CD4-positive, alpha-beta T cell (primary cell): ENCODE results near the gene IQCF6. TPM values are rescaled to one million over a fixed set of nuclear protein-coding genes. Genes with fewer than 3 reads are reported as not detected.
"Not testable (repeated sequence)": the region's sequence is repeated elsewhere in the genome, so short reads cannot be mapped to it uniquely, and the experiment has no call there.

Experiments
- ATAC-seq: fragments of 200-7000 bp; cut with Tn5 transposase; one replicate; pipeline ENCODE4 v1.10.0; 2022; ENCODE audit warnings: mild to moderate bottlenecking; ENCODE audit not compliant: poor library complexity
- CTCF ChIA-PET: fragments of 350-600 bp; sonication (Branson Sonifier 250); formaldehyde crosslinking; loops from one replicate; lab custom pipeline; 2021; ENCODE audit warnings: antibody characterized with exemption, inconsistent platforms; lab: Charles Lee
- POLR2A ChIA-PET: fragments of 350-600 bp; sonication (Branson Sonifier 250); formaldehyde crosslinking; loops from one replicate; lab custom pipeline; 2021; ENCODE audit warnings: antibody characterized with exemption, inconsistent platforms; lab: Charles Lee
- DNase-seq, 14 experiments: peaks; one replicate each; pipeline ENCODE4 v3.0.0-alpha.2; 2013 to 2020; ENCODE audit warnings: mixed read lengths in 2 of 14
- H3K27ac ChIP-seq, 2 donors: one replicate each; pipeline versions ENCODE4 v1.5.1 to v1.7.0; 2013; ENCODE audit warnings: low read length in 2 of 2, low read depth in 1 of 2, mild to moderate bottlenecking in 1 of 2
- H3K27me3 ChIP-seq, 2 experiments: 1 replicate in 1 of 2; 2 replicates in 1 of 2; pipeline versions ENCODE4 v1.6.1 to v1.7.0; 2013; ENCODE audit warnings: low read length in 2 of 2, control low read depth in 1 of 2, mild to moderate bottlenecking in 1 of 2, moderate library complexity in 1 of 2; ENCODE audit not compliant: insufficient read depth in 2 of 2, control insufficient read depth in 1 of 2
- H3K36me3 ChIP-seq: one replicate; pipeline ENCODE4 v1.6.1; 2013; ENCODE audit warnings: low read length, control low read depth; ENCODE audit not compliant: insufficient read depth
- H3K4me1 ChIP-seq: one replicate; pipeline ENCODE4 v1.6.1; 2013; ENCODE audit warnings: low read length, control low read depth; ENCODE audit not compliant: insufficient read depth
- H3K4me3 ChIP-seq: one replicate; pipeline ENCODE4 v1.5.1; 2013; ENCODE audit warnings: mild to moderate bottlenecking, low read length, moderate library complexity
- H3K9me3 ChIP-seq, 2 experiments: 1 replicate in 1 of 2; 2 replicates in 1 of 2; pipeline versions ENCODE4 v1.6.1 to v1.7.0; 2013; ENCODE audit warnings: low read length in 2 of 2, mild to moderate bottlenecking in 2 of 2, control low read depth in 1 of 2, moderate library complexity in 1 of 2; ENCODE audit not compliant: control insufficient read depth in 1 of 2, insufficient read depth in 1 of 2
- H3K27ac Mint-ChIP-seq: one replicate; pipeline ENCODE4 v1.8.0; 2020; ENCODE audit warnings: mixed read lengths
- H3K27me3 Mint-ChIP-seq: one replicate; pipeline ENCODE4 v1.8.0; 2021; ENCODE audit warnings: mixed read lengths
- H3K36me3 Mint-ChIP-seq: one replicate; pipeline ENCODE4 v1.8.0; 2021; ENCODE audit warnings: low read depth, mixed read lengths
- H3K4me1 Mint-ChIP-seq: one replicate; pipeline ENCODE4 v1.8.0; 2021; ENCODE audit warnings: low read depth, mixed read lengths
- H3K4me3 Mint-ChIP-seq: one replicate; pipeline ENCODE4 v1.8.0; 2020; ENCODE audit warnings: mild to moderate bottlenecking, mixed read lengths
- H3K9me3 Mint-ChIP-seq: one replicate; pipeline ENCODE4 v1.8.0; 2020; ENCODE audit warnings: mixed read lengths
- CTCF ChIP-seq: fragments of 200-600 bp; IDR thresholded peaks from one replicate; pipeline ENCODE4 v1.8.0; 2022; ENCODE audit warnings: antibody characterized with exemption, mild to moderate bottlenecking
- intact Hi-C, 2 experiments: fragments of 100-400 bp; cut with DNase I in 1 of 2; cut with micrococcal nuclease in 1 of 2; formaldehyde crosslinking; loops; one replicate each; pipeline versions ENCODE4 v1.15.1 to v1.9.0; 2023 to 2025; cut with DNase I, micrococcal nuclease
- total RNA-seq, 174 experiments: library from RNA in 2 of 174; stranded (reverse) in 2 of 174; gene quantifications; one replicate each; pipeline ENCODE4 v1.2.3 and lab custom pipeline; 2021 to 2026

Gene IQCF6
- total RNA-seq, 2 experiments from 2014 or later = not detected

- Histone ChIP-seq H3K36me3 (no peaks in the 10 kb centered on the region), H3K4me3 (no peak overlapping the region), H3K4me1 (no peaks in the 10 kb centered on the region), H3K27me3 (peaks cover 8 to 9% of the 10 kb centered on the region in 2 experiments), H3K27ac (no peak overlapping the region), H3K9me3 (peaks cover 0 to 2% of the 10 kb centered on the region in 2 experiments)
- POLR2A ChIA-PET = no interaction called here
- H3K36me3 Mint-ChIP-seq = no peaks in the 10 kb centered on the region
- TF ChIP-seq CTCF = no peak
- H3K27me3 Mint-ChIP-seq = peaks cover 35% of the 10 kb centered on the region
- no peak overlapping the region for H3K4me3 Mint-ChIP-seq
- ATAC-seq = no peak
- no peaks in the 10 kb centered on the region for H3K4me1 Mint-ChIP-seq
- intact Hi-C loops = no loop called here
- CTCF ChIA-PET = no interaction called here
- no peak for DNase-seq
- no peaks in the 10 kb centered on the region for H3K9me3 Mint-ChIP-seq
- no peak overlapping the region for H3K27ac Mint-ChIP-seq
Measured at GRCh38 chr3:51773529-51774056, 5.4 kb downstream of the IQCF6 start.

- Histone ChIP-seq H3K27ac (no peak overlapping the region), H3K36me3 (no peaks in the 10 kb centered on the region), H3K4me1 (no peaks in the 10 kb centered on the region), H3K4me3 (no peak overlapping the region), H3K27me3 (no peaks in the 10 kb centered on the region), H3K9me3 (peaks cover 15 to 29% of the 10 kb centered on the region in 2 experiments)
- ChIA-PET CTCF (no interaction called here), POLR2A (no interaction called here)
- peaks cover 15% of the 10 kb centered on the region for H3K36me3 Mint-ChIP-seq
- H3K27me3 Mint-ChIP-seq = peaks cover 13% of the 10 kb centered on the region
- no peak for ATAC-seq
- no peak for DNase-seq
- intact Hi-C loops = no loop called here
- H3K27ac Mint-ChIP-seq = no peak overlapping the region
- TF ChIP-seq CTCF = no peak
- no peaks in the 10 kb centered on the region for H3K4me1 Mint-ChIP-seq
- no peak overlapping the region for H3K4me3 Mint-ChIP-seq
- peaks cover 21% of the 10 kb centered on the region for H3K9me3 Mint-ChIP-seq
Measured at GRCh38 chr3:51759203-51759602, 19.8 kb downstream of the IQCF6 start.

- ATAC-seq, H3K9me3 ChIP-seq, H3K27me3 Mint-ChIP-seq, H3K27ac Mint-ChIP-seq, H3K9me3 Mint-ChIP-seq, POLR2A ChIA-PET, CTCF ChIA-PET, H3K4me3 ChIP-seq, H3K4me1 Mint-ChIP-seq, H3K27me3 ChIP-seq, H3K4me3 Mint-ChIP-seq, DNase-seq, intact Hi-C loops, H3K27ac ChIP-seq, H3K4me1 ChIP-seq, H3K36me3 ChIP-seq, H3K36me3 Mint-ChIP-seq: not testable (repeated sequence)
Measured at GRCh38 chr3:51753763-51754750, 25.0 kb downstream of the IQCF6 start.
